Measurements from ENCODE around the gene PSTPIP2. TPM values are rescaled to one million over a fixed set of nuclear protein-coding genes. Genes with fewer than 3 reads are reported as not detected.

The PSTPIP2 gene
- total RNA-seq, 1 donor from 2014 or later: 7.9 TPM

Small RNA genes lying within 50 kb of the gene (small RNA-seq; reads per million reads assigned to genes)
- not detected for gene RN7SKP26 (ENCODE audit: low replicate concordance)
- gene RNU6-1278P (ENCODE audit: low replicate concordance): not detected
- 0.19 reads per million for gene RNY4P37 (ENCODE audit: low replicate concordance)

Other genes with a start within 250 kb of the PSTPIP2 start
- not detected for gene SIGLEC15, start 246.6 kb downstream of the PSTPIP2 start, total RNA-seq
- 34.0 TPM for gene EPG5, start 104.9 kb downstream of the PSTPIP2 start, total RNA-seq
- gene ATP5F1A, start 26.0 kb upstream of the PSTPIP2 start, total RNA-seq: 369 TPM
- 21.3 TPM for gene HAUS1, start 32.1 kb upstream of the PSTPIP2 start, total RNA-seq